GM12873 (cell line): ENCODE results near the gene COMMD1.

ENCODE experiments used
- CTCF ChIP-seq: IDR thresholded peaks from 2 replicates; pipeline ENCODE4 v1.5.1; 2012; ENCODE audit warnings: low read depth, mild to moderate bottlenecking, moderate library complexity, low read length, control low read depth; ENCODE audit not compliant: insufficient read depth; ENCODE audit errors: missing control alignments

Gene COMMD1

GRCh38 chr2:61905372-61906185 is at the start of gene COMMD1:
Gene COMMD1 (plus strand): TSS chr2:61905674. CDS start chr2:61905679, 5 bp downstream.
- TF ChIP-seq CTCF: no peak

- no peak for TF ChIP-seq CTCF
These were observed 48.2 kb upstream of the COMMD1 start for GRCh38 chr2:61857224-61857623.

- no peak for TF ChIP-seq CTCF
These were observed 43.4 kb upstream of the COMMD1 start for GRCh38 chr2:61862085-61862484.

- TF ChIP-seq CTCF: no peak
These were observed 29.1 kb upstream of the COMMD1 start for GRCh38 chr2:61876400-61876799.

GRCh38 chr2:61877571-61878245 is 27.8 kb upstream of the COMMD1 start:
- no peak for TF ChIP-seq CTCF

GRCh38 chr2:61878761-61879160 is 26.7 kb upstream of the COMMD1 start:
- no peak for TF ChIP-seq CTCF

GRCh38 chr2:61882850-61883249 is 22.6 kb upstream of the COMMD1 start:
- TF ChIP-seq CTCF: no peak
